HTR-8/SVneo (cell line): ENCODE data around the gene SUPT4H1.
"Not testable (repeated sequence)": the region's sequence is repeated elsewhere in the genome, so short reads cannot be mapped to it uniquely, and the experiment has no call there.

Source experiments
- DNase-seq: peaks from one replicate; pipeline ENCODE4 v3.0.0; 2011; ENCODE audit warnings: low spot score, mixed read lengths; ENCODE audit not compliant: insufficient read length
- FAIRE-seq: peaks from 2 replicates; lab custom pipeline; 2011; peaks lifted over from hg19 to GRCh38; lab: Jason Lieb, UNC

The SUPT4H1 gene

GRCh38 chr17:58343131-58343530 is 8.9 kb downstream of the SUPT4H1 start:
- no peak for FAIRE-seq
- no peak for DNase-seq

- DNase-seq (no peak), FAIRE-seq (peak; percentile 16)
Measured at GRCh38 chr17:58341861-58342475, 10.0 kb downstream of the SUPT4H1 start.

- not testable (repeated sequence) for FAIRE-seq
Measured at GRCh38 chr17:58341136-58341860, 10.7 kb downstream of the SUPT4H1 start.

GRCh38 chr17:58340405-58340876 is 11.6 kb downstream of the SUPT4H1 start:
- DNase-seq: no peak

More at GRCh38 chr17:58341136-58341860, 10.7 kb downstream of the SUPT4H1 start:
- DNase-seq: not testable (repeated sequence)

GRCh38 chr17:58339755-58340404 is 12.1 kb downstream of the SUPT4H1 start:
- DNase-seq (no peak), FAIRE-seq (no peak)

More at GRCh38 chr17:58340405-58340876, 11.6 kb downstream of the SUPT4H1 start:
- no peak for FAIRE-seq

GRCh38 chr17:58338841-58339754 is 12.9 kb downstream of the SUPT4H1 start:
- DNase-seq: peak; percentile 84
- FAIRE-seq: peak; percentile 91

- DNase-seq: no peak
- FAIRE-seq: no peak
Measured at GRCh38 chr17:58338454-58338840, 13.6 kb downstream of the SUPT4H1 start.

- DNase-seq (peak; percentile 87), FAIRE-seq (no peak)
Measured at GRCh38 chr17:58337600-58338453, 14.2 kb downstream of the SUPT4H1 start.

- FAIRE-seq: no peak
- no peak for DNase-seq
Measured at GRCh38 chr17:58337210-58337599, 14.8 kb downstream of the SUPT4H1 start.

GRCh38 chr17:58336456-58337209 is 15.4 kb downstream of the SUPT4H1 start:
- FAIRE-seq (no peak), DNase-seq (no peak)

- FAIRE-seq (no peak), DNase-seq (no peak)
Measured at GRCh38 chr17:58335779-58336455, 16.1 kb downstream of the SUPT4H1 start.

GRCh38 chr17:58335061-58335731 is 16.8 kb downstream of the SUPT4H1 start:
- DNase-seq (no peak), FAIRE-seq (no peak)

- FAIRE-seq: no peak
- DNase-seq: no peak
Measured at GRCh38 chr17:58334661-58335060, 17.3 kb downstream of the SUPT4H1 start.

- FAIRE-seq (no peak), DNase-seq (no peak)
Measured at GRCh38 chr17:58334256-58334655, 17.7 kb downstream of the SUPT4H1 start.

- FAIRE-seq (no peak), DNase-seq (no peak)
Measured at GRCh38 chr17:58333736-58334207, 18.2 kb downstream of the SUPT4H1 start.

- FAIRE-seq: no peak
- DNase-seq: no peak
Measured at GRCh38 chr17:58332778-58333735, 18.9 kb downstream of the SUPT4H1 start.
